GM12875 (cell line): ENCODE results near the gene B4GALNT3.

Experiments used
- H3K4me3 ChIP-seq: one replicate; pipeline ENCODE4 v1.5.1; 2011; ENCODE audit warnings: low read depth, low read length, control low read depth
- CTCF ChIP-seq: IDR thresholded peaks from 2 replicates; pipeline ENCODE4 v1.5.1; 2011; ENCODE audit warnings: low read depth, mild to moderate bottlenecking, control low read depth, inconsistent platforms, low read length, moderate library complexity, borderline replicate concordance; ENCODE audit not compliant: insufficient read depth

The B4GALNT3 gene

GRCh38 chr12:497501-498160 is 37.9 kb downstream of the B4GALNT3 start:
- TF ChIP-seq CTCF = no peak
- no peak overlapping the region for H3K4me3 ChIP-seq

DNA sequence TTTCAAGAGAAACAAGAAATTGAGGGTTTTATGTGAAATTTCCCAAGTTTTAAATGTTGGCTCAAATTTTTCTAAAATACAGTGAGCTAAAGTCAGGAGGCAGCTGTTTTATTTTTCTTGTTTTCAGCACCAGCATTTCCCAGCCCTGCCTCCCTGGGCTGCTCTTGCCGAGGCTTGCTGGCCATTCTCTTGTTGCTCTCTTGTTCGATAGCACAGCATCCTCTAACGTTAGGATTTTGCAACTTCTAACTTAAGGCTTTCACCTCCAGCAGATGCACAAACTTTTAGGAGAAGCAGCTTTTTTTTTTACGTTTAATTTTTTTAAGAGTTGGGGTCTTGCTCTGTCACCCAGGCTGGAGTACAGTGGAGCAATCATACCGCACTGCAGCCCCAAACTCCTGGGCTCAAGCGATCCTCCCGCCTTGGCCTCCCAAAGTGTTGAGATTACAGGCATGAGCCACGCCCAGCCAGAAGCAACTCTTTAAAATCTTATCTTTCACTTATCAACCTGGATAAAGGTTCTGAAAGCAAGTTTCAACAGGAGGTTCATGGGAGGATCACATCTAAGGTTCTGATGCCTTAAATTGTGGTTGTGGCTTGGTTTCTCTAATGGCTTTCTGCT is 40.2 kb downstream of the B4GALNT3 start:
- TF ChIP-seq CTCF = no peak
- H3K4me3 ChIP-seq = no peak overlapping the region

- H3K4me3 ChIP-seq = no peak overlapping the region
Observed at GRCh38 chr12:501722-502447, 42.1 kb downstream of the B4GALNT3 start.

GRCh38 chr12:503111-503761 is 43.5 kb downstream of the B4GALNT3 start:
- no peak for TF ChIP-seq CTCF
- H3K4me3 ChIP-seq = no peak overlapping the region

More at GRCh38 chr12:501722-502447, 42.1 kb downstream of the B4GALNT3 start:
- TF ChIP-seq CTCF = no peak

GRCh38 chr12:505221-505620 is 45.5 kb downstream of the B4GALNT3 start:
- TF ChIP-seq CTCF = no peak
- H3K4me3 ChIP-seq = no peak overlapping the region

DNA sequence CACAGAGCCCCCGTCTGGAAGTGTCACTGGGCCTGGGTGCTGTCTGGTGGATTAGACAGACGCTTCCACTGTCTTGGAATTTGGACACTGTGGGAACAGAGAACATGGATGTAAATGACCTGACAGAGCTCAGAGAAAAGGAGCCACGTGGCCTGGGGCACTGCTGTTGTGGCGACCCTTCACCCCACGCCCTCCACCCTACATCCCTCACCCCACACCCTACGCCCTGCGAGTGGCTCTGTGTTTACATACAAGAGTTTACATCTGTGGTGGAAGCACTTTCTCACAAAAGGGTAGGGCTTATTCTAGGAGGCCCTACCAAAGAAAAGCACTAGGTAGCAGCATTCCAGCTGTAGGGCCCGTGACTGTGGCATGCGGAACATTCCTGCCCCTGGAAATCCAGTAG is 47.7 kb downstream of the B4GALNT3 start:
- no peak for TF ChIP-seq CTCF
- no peak overlapping the region for H3K4me3 ChIP-seq
